ENCODE data around the gene STAB1. TPM values are rescaled to one million over a fixed set of nuclear protein-coding genes. Genes with fewer than 3 reads are reported as not detected.

The STAB1 gene
- total RNA-seq (2022; extraction: Qiagen RNA extraction), result 0.09 to 0.17 TPM (median 0.13 TPM) in 4 of 5 replicates, not detected in the other

GRCh38 chr3:52494886-52495495 lies at the start of gene STAB1:
Gene STAB1 (plus strand): TSS chr3:52495338. CDS start chr3:52495414, 76 bp downstream.

GRCh38 chr3:52453496-52454249 lies 41.5 kb upstream of the STAB1 start, which contains the start of gene TNNC1:
Gene TNNC1 (minus strand): TSS chr3:52454041. CDS start chr3:52454015, 26 bp downstream.

GRCh38 chr3:52455283-52456168 lies 39.6 kb upstream of the STAB1 start, which contains the start of gene NISCH:
Gene NISCH (plus strand): TSS chr3:52455604. CDS start chr3:52455642, 38 bp downstream.

GRCh38 chr3:52533623-52534280 lies 38.6 kb downstream of the STAB1 start, which contains the start of gene NT5DC2:
Gene NT5DC2 (minus strand): TSS chr3:52533857. CDS start chr3:52533737, 120 bp downstream.

GRCh38 chr3:52536369-52537164 lies 41.4 kb downstream of the STAB1 start, which contains the start of gene UQCC5:
Gene UQCC5 (plus strand): TSS chr3:52536605. CDS start chr3:52536756, 151 bp downstream.

Other genes starting within 250 kb of the STAB1 start
- gene PPM1M, start 249.6 kb upstream of the STAB1 start, total RNA-seq (2022; extraction: Qiagen RNA extraction), result 3.5 to 5.3 TPM (median 4.6 TPM) in 5 replicates
- 46.6 to 56.9 TPM (median 53.0 TPM) in 5 replicates for gene WDR82, start 216.7 kb upstream of the STAB1 start, total RNA-seq (2022; extraction: Qiagen RNA extraction)
- 2.8 to 3.7 TPM (median 3.4 TPM) in 5 replicates for gene GLYCTK, start 207.5 kb upstream of the STAB1 start, total RNA-seq (2022; extraction: Qiagen RNA extraction)
- 0.71 to 1.3 TPM (median 0.95 TPM) in 5 replicates for gene DNAH1, start 179.0 kb upstream of the STAB1 start, total RNA-seq (2022; extraction: Qiagen RNA extraction)
- gene BAP1, start 85.3 kb upstream of the STAB1 start, total RNA-seq (2022; extraction: Qiagen RNA extraction), result 27.6 to 35.6 TPM (median 34.8 TPM) in 5 replicates
- gene PHF7, start 84.7 kb upstream of the STAB1 start, total RNA-seq (2022; extraction: Qiagen RNA extraction), result 2.9 to 3.2 TPM (median 3.0 TPM) in 5 replicates
- gene SEMA3G, start 50.2 kb upstream of the STAB1 start, total RNA-seq (2022; extraction: Qiagen RNA extraction), result 0.10 to 0.26 TPM (median 0.11 TPM) in 5 replicates
- gene TNNC1, start 41.3 kb upstream of the STAB1 start, total RNA-seq (2022; extraction: Qiagen RNA extraction), result 0.87 to 1.3 TPM (median 1.3 TPM) in 5 replicates
- gene NISCH, start 39.7 kb upstream of the STAB1 start, total RNA-seq (2022; extraction: Qiagen RNA extraction), result 7.9 to 14.9 TPM (median 12.2 TPM) in 5 replicates
- gene NT5DC2, start 38.5 kb downstream of the STAB1 start, total RNA-seq (2022; extraction: Qiagen RNA extraction), result 82.0 to 105 TPM (median 98.6 TPM) in 5 replicates
- 47.1 to 85.1 TPM (median 48.4 TPM) in 5 replicates for gene UQCC5, start 41.3 kb downstream of the STAB1 start, total RNA-seq (2022; extraction: Qiagen RNA extraction)
- 9.8 to 19.7 TPM (median 16.7 TPM) in 5 replicates for gene PBRM1, start 190.6 kb downstream of the STAB1 start, total RNA-seq (2022; extraction: Qiagen RNA extraction)
- gene GNL3, start 190.7 kb downstream of the STAB1 start, total RNA-seq (2022; extraction: Qiagen RNA extraction), result 90.0 to 134 TPM (median 91.6 TPM) in 5 replicates
- 35.8 to 41.4 TPM (median 38.7 TPM) in 5 replicates for gene GLT8D1, start 210.5 kb downstream of the STAB1 start, total RNA-seq (2022; extraction: Qiagen RNA extraction)
- gene SPCS1, start 210.8 kb downstream of the STAB1 start, total RNA-seq (2022; extraction: Qiagen RNA extraction), result 160 to 177 TPM (median 167 TPM) in 5 replicates

Data from A549 treated with dexamethasone at 1 μM for 4 hours (cell line).